Transverse colon (tissue), 4 donors: Measurements from ENCODE around the gene TAF1D. TPM values are rescaled to one million over a fixed set of nuclear protein-coding genes. Genes with fewer than 3 reads are reported as not detected.
"Not testable (repeated sequence)": the region's sequence is repeated elsewhere in the genome, so short reads cannot be mapped to it uniquely, and the experiment has no call there.

Source experiments
- DNase-seq: peaks from one replicate; pipeline ENCODE4 v3.0.0-alpha.2; 2019
- H3K27ac ChIP-seq, 4 donors: fragments of 200-600 bp; sonication (generic); 2 replicates each; pipeline ENCODE4 v1.5.1; 2016 to 2018; ENCODE audit warnings: inconsistent platforms in 4 of 4
- H3K27me3 ChIP-seq: fragments of 200-600 bp; sonication (generic); 2 replicates; pipeline ENCODE4 v1.5.1; 2017; ENCODE audit warnings: inconsistent platforms
- H3K36me3 ChIP-seq, 4 donors: fragments of 200-600 bp; sonication (generic); 2 replicates each; pipeline ENCODE4 v1.5.1; 2017 to 2019; ENCODE audit warnings: inconsistent platforms in 4 of 4
- H3K4me1 ChIP-seq, 4 donors: fragments of 200-600 bp; sonication (generic); 2 replicates each; pipeline ENCODE4 v1.5.1; 2017 to 2020; ENCODE audit warnings: inconsistent platforms in 4 of 4
- H3K4me3 ChIP-seq, 4 donors: fragments of 200-600 bp; sonication (generic); 1 replicate in 1 of 4; 2 replicates in 3 of 4; pipeline versions ENCODE4 v1.5.1 to v1.6.1; 2017 to 2019; ENCODE audit warnings: inconsistent platforms in 4 of 4
- H3K9me3 ChIP-seq, 2 donors: fragments of 200-600 bp; sonication (generic); 2 replicates each; pipeline ENCODE4 v1.5.1; 2017 to 2019; ENCODE audit warnings: inconsistent platforms in 2 of 2
- CTCF ChIP-seq, 5 experiments: fragments of 200-600 bp in 3 of 5; fragments of 450-650 bp in 2 of 5; sonication (generic) in 3 of 5; IDR thresholded peaks; 1 replicate in 2 of 5; 2 replicates in 3 of 5; pipeline ENCODE4 v1.5.1; 2016 to 2017; ENCODE audit warnings: antibody characterized with exemption in 5 of 5, inconsistent platforms in 3 of 5, mild to moderate bottlenecking in 2 of 5, moderate library complexity in 1 of 5
- EP300 ChIP-seq: sonication (generic); formaldehyde crosslinking; IDR thresholded peaks from one replicate; pipeline ENCODE4 v1.6.1; 2017; ENCODE audit warnings: antibody characterized with exemption, low read depth
- POLR2A ChIP-seq: fragments of 450-650 bp; IDR thresholded peaks from one replicate; pipeline ENCODE4 v1.6.1; 2016; ENCODE audit warnings: antibody characterized with exemption, mild to moderate bottlenecking, moderate library complexity
- POLR2AphosphoS5 ChIP-seq, 3 donors: sonication (generic); formaldehyde crosslinking; IDR thresholded peaks; one replicate each; pipeline ENCODE4 v1.6.1; 2016; ENCODE audit warnings: antibody characterized with exemption in 3 of 3
- WGBS, 2 donors: methylation state at CpG; one replicate each; pipeline ENCODE4 v1.1.5; 2018; ENCODE audit warnings: low coverage in 1 of 2; 5-methylcytosine and 5-hydroxymethylcytosine counted together
- in situ Hi-C, 4 donors: fragments of 200-750 bp; cut with MboI; loops; one replicate each; pipeline versions ENCODE4 v1.15.0 to v1.15.1; 2017; ENCODE audit warnings: low sequenced_read_pairs in 3 of 4, low pct_ligation_motif_present in 1 of 4, low pct_unique_long_range_greater_than_20kb in 1 of 4
- intact Hi-C: fragments of 100-400 bp; cut with DNase I; formaldehyde crosslinking; loops from one replicate; pipeline ENCODE4 v1.15.1; 2023; ENCODE audit warnings: low total_unique reads
- total RNA-seq, 4 donors: library from RNA; depleted of rRNA; stranded (reverse); fragments of >200 nt; gene quantifications; one replicate each; pipeline ENCODE4 v1.1.0, GENCODE V29; 2016

Gene TAF1D
- total RNA-seq, 4 donors from 2014 or later, result 105 to 444 (median 166) TPM

GRCh38 chr11:93765551-93765950 lies 24.3 kb upstream of the TAF1D start:
- TF ChIP-seq EP300 (no peak), POLR2AphosphoS5 (IDR thresholded peaks at IDR 0.05) (no peak), CTCF (IDR thresholded peaks at IDR 0.05) (no peak), POLR2A (no peak)
- Histone ChIP-seq H3K27ac (no peak overlapping the region), H3K4me1 (peaks cover 0 to 5% (median 0%) of the 10 kb centered on the region in 4 donors), H3K4me3 (no peak overlapping the region), H3K9me3 (no peaks in the 10 kb centered on the region), H3K36me3 (peaks cover 0 to 20% (median 9%) of the 10 kb centered on the region in 4 donors), H3K27me3 (no peaks in the 10 kb centered on the region)
- intact Hi-C loops (no loop called here), in situ Hi-C loops (no loop called here)
- WGBS, 2 donors, result 40 to 80% methylated on average over 2 of the region's 2 CpGs
- no peak for DNase-seq

GRCh38 chr11:93761910-93762309 lies 20.6 kb upstream of the TAF1D start:
- intact Hi-C loops, result no loop called here
- DNase-seq, result no peak
- Histone ChIP-seq H3K27me3 (no peaks in the 10 kb centered on the region), H3K4me3 (no peak overlapping the region), H3K4me1 (peaks cover 0 to 5% (median 0%) of the 10 kb centered on the region in 4 donors), H3K9me3 (no peaks in the 10 kb centered on the region), H3K27ac (no peak overlapping the region), H3K36me3 (peaks cover 0 to 50% (median 23%) of the 10 kb centered on the region in 4 donors)
- in situ Hi-C loops, result no loop called here
- WGBS, 2 donors, result 94 to 100% methylated on average over 1 of the region's 1 CpG
- TF ChIP-seq CTCF (IDR thresholded peaks at IDR 0.05), result no peak
- no peak for TF ChIP-seq POLR2AphosphoS5 (IDR thresholded peaks at IDR 0.05)
- TF ChIP-seq EP300, result no peak
- TF ChIP-seq POLR2A, result no peak

GRCh38 chr11:93759123-93759522 lies 17.8 kb upstream of the TAF1D start:
- H3K27me3 ChIP-seq, H3K4me3 ChIP-seq, DNase-seq, H3K4me1 ChIP-seq, intact Hi-C loops, H3K27ac ChIP-seq, in situ Hi-C loops, H3K9me3 ChIP-seq: not testable (repeated sequence)
- WGBS, 2 donors, result 76 to 84% methylated on average over 4 of the region's 4 CpGs
- H3K36me3 ChIP-seq, result peaks cover 0 to 75% (median 34%) of the 10 kb centered on the region in 4 donors

GRCh38 chr11:93757924-93758865 lies 16.9 kb upstream of the TAF1D start:
- no peaks in the 10 kb centered on the region for H3K4me1 ChIP-seq
- H3K27ac ChIP-seq, result no peak overlapping the region
- TF ChIP-seq CTCF (IDR thresholded peaks at IDR 0.05), result no peak
- TF ChIP-seq EP300, result no peak
- TF ChIP-seq POLR2A, result no peak
- no peak for TF ChIP-seq POLR2AphosphoS5 (IDR thresholded peaks at IDR 0.05)
- no peaks in the 10 kb centered on the region for H3K9me3 ChIP-seq
- no peaks in the 10 kb centered on the region for H3K27me3 ChIP-seq
- no peak overlapping the region for H3K4me3 ChIP-seq
- in situ Hi-C loops, result no loop called here
- DNase-seq, result no peak
- intact Hi-C loops, result no loop called here
- 98 to 100% methylated on average over 1 to 37 of the region's 38 CpGs for WGBS, 2 donors
- H3K36me3 ChIP-seq, result peaks cover 0 to 82% (median 37%) of the 10 kb centered on the region in 4 donors
